Left kidney (tissue), 1 donor: ENCODE data around the gene FLT1. TPM values are rescaled to one million over a fixed set of nuclear protein-coding genes. Genes with fewer than 3 reads are reported as not detected.

Experiments
- polyA plus RNA-seq: library from polyadenylated mRNA; unstranded; fragments of 120-200 nt; gene quantifications from one replicate; pipeline ENCODE4 v1.2.1, GENCODE V29; 2013; ENCODE audit not compliant: insufficient read length

FLT1 gene
- polyA plus RNA-seq, 1 donor: 33.8 TPM

Other genes with a start within 250 kb of the FLT1 start
- 91.5 TPM for gene POMP, start 164.0 kb upstream of the FLT1 start, polyA plus RNA-seq
- gene SLC46A3, start 223.8 kb upstream of the FLT1 start, polyA plus RNA-seq: 2.0 TPM